Transverse colon (tissue), 4 donors: ENCODE measurements around the gene HIP1R. TPM values are rescaled to one million over a fixed set of nuclear protein-coding genes. Genes with fewer than 3 reads are reported as not detected.

Experiments used
- DNase-seq: peaks from one replicate; pipeline ENCODE4 v3.0.0-alpha.2; 2019
- H3K27ac ChIP-seq, 4 donors: fragments of 200-600 bp; sonication (generic); 2 replicates each; pipeline ENCODE4 v1.5.1; 2016 to 2018; ENCODE audit warnings: inconsistent platforms in 4 of 4
- H3K27me3 ChIP-seq: fragments of 200-600 bp; sonication (generic); 2 replicates; pipeline ENCODE4 v1.5.1; 2017; ENCODE audit warnings: inconsistent platforms
- H3K36me3 ChIP-seq, 4 donors: fragments of 200-600 bp; sonication (generic); 2 replicates each; pipeline ENCODE4 v1.5.1; 2017 to 2019; ENCODE audit warnings: inconsistent platforms in 4 of 4
- H3K4me1 ChIP-seq, 4 donors: fragments of 200-600 bp; sonication (generic); 2 replicates each; pipeline ENCODE4 v1.5.1; 2017 to 2020; ENCODE audit warnings: inconsistent platforms in 4 of 4
- H3K4me3 ChIP-seq, 4 donors: fragments of 200-600 bp; sonication (generic); 1 replicate in 1 of 4; 2 replicates in 3 of 4; pipeline versions ENCODE4 v1.5.1 to v1.6.1; 2017 to 2019; ENCODE audit warnings: inconsistent platforms in 4 of 4
- H3K9me3 ChIP-seq, 2 donors: fragments of 200-600 bp; sonication (generic); 2 replicates each; pipeline ENCODE4 v1.5.1; 2017 to 2019; ENCODE audit warnings: inconsistent platforms in 2 of 2
- EP300 ChIP-seq: sonication (generic); formaldehyde crosslinking; IDR thresholded peaks from one replicate; pipeline ENCODE4 v1.6.1; 2017; ENCODE audit warnings: antibody characterized with exemption, low read depth
- POLR2A ChIP-seq: fragments of 450-650 bp; IDR thresholded peaks from one replicate; pipeline ENCODE4 v1.6.1; 2016; ENCODE audit warnings: antibody characterized with exemption, mild to moderate bottlenecking, moderate library complexity
- POLR2AphosphoS5 ChIP-seq, 3 donors: sonication (generic); formaldehyde crosslinking; IDR thresholded peaks; one replicate each; pipeline ENCODE4 v1.6.1; 2016; ENCODE audit warnings: antibody characterized with exemption in 3 of 3
- WGBS, 2 donors: methylation state at CpG; one replicate each; pipeline ENCODE4 v1.1.5; 2018; ENCODE audit warnings: low coverage in 1 of 2; 5-methylcytosine and 5-hydroxymethylcytosine counted together
- in situ Hi-C, 4 donors: fragments of 200-750 bp; cut with MboI; loops; one replicate each; pipeline versions ENCODE4 v1.15.0 to v1.15.1; 2017; ENCODE audit warnings: low sequenced_read_pairs in 3 of 4, low pct_ligation_motif_present in 1 of 4, low pct_unique_long_range_greater_than_20kb in 1 of 4
- intact Hi-C: fragments of 100-400 bp; cut with DNase I; formaldehyde crosslinking; loops from one replicate; pipeline ENCODE4 v1.15.1; 2023; ENCODE audit warnings: low total_unique reads
- total RNA-seq, 4 donors: library from RNA; depleted of rRNA; stranded (reverse); fragments of >200 nt; gene quantifications; one replicate each; pipeline ENCODE4 v1.1.0, GENCODE V29; 2016
- TF ChIP-seq, protein P1 (sequence below), 5 experiments: fragments of 200-600 bp in 3 of 5; fragments of 450-650 bp in 2 of 5; sonication (generic) in 3 of 5; IDR thresholded peaks; 1 replicate in 2 of 5; 2 replicates in 3 of 5; pipeline ENCODE4 v1.5.1; 2016 to 2017; ENCODE audit warnings: antibody characterized with exemption in 5 of 5, inconsistent platforms in 3 of 5, mild to moderate bottlenecking in 2 of 5, moderate library complexity in 1 of 5

The HIP1R gene
- total RNA-seq, 4 donors from 2014 or later = 72.4 to 459 (median 146) TPM

DNA sequence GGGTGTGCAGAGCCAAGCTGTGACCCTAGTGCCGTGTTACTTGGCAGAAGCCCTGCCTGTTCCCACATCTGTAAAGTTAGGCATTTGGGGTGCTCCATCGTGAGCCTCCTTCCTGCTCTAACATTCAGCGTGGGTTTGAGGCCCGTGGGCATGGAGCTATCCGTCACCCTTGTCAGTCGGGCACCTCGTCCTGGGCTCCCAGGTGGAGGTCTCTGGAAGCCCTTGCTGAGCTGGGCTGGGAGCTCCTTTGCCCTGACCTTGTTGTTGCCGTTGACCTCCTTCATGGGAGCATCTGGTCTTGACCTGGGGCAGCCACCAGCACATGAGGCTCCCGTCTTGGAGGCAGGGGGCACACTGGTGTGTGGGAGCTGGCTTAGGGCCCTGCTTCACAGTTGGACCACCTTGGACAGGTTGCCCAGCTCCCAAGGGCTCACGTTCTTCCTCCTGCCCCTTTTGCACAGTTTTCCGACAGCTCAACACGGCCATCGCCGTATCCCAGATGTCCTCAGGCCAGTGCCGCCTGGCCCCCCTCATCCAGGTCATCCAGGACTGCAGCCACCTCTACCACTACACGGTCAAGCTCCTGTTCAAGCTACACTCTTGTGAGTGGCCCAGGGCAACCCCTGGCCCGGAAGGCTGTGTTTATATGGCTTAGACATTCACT lies 18.5 kb downstream of the HIP1R start:
- Histone ChIP-seq H3K36me3 (no peaks in the 10 kb centered on the region), H3K9me3 (no peaks in the 10 kb centered on the region), H3K27me3 (no peaks in the 10 kb centered on the region), H3K4me3 (no peak overlapping the region), H3K27ac (no peak overlapping the region), H3K4me1 (peaks cover 0 to 2% (median 0%) of the 10 kb centered on the region in 4 donors)
- WGBS, 2 donors = 90 to 100% methylated on average over 2 to 17 of the region's 17 CpGs
- intact Hi-C loops = no loop called here
- in situ Hi-C loops = loop anchor here in 2 of 4 donors (25.0 kb wide), 1 partner anchor 384 kb away; the partner anchor contains the start of genes MPHOSPH9 (in 2 of the 2) and MTRFR (in 2 of the 2)
- TF ChIP-seq EP300 (no peak), POLR2A (no peak)
- TF ChIP-seq, protein P1, sequence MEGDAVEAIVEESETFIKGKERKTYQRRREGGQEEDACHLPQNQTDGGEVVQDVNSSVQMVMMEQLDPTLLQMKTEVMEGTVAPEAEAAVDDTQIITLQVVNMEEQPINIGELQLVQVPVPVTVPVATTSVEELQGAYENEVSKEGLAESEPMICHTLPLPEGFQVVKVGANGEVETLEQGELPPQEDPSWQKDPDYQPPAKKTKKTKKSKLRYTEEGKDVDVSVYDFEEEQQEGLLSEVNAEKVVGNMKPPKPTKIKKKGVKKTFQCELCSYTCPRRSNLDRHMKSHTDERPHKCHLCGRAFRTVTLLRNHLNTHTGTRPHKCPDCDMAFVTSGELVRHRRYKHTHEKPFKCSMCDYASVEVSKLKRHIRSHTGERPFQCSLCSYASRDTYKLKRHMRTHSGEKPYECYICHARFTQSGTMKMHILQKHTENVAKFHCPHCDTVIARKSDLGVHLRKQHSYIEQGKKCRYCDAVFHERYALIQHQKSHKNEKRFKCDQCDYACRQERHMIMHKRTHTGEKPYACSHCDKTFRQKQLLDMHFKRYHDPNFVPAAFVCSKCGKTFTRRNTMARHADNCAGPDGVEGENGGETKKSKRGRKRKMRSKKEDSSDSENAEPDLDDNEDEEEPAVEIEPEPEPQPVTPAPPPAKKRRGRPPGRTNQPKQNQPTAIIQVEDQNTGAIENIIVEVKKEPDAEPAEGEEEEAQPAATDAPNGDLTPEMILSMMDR (IDR thresholded peaks at IDR 0.05) = no peak
- DNase-seq = no peak

DNA sequence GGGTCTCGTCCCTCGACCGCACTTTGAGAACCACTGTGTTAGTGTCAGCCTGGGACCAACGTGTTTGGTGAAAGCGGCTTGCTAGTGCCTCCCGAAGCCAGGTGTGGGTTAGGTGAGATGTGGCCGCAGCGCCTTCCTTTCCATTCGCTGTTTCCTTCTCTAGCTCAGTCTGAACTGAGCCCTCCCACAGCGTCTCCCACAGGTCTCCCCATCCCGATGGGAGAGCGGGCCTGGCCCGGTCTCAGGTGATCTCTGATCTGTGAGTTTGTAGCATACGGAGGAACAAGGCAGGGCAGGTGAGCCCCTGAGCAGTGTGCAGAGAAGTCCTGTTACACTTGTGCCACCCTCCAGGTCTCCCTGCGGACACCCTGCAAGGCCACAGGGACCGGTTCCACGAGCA lies 19.3 kb downstream of the HIP1R start:
- no peak overlapping the region for H3K27ac ChIP-seq
- peaks cover 0 to 2% (median 0%) of the 10 kb centered on the region in 4 donors for H3K4me1 ChIP-seq
- WGBS, 2 donors = 91% methylated on average over 17 of the region's 17 CpGs; no CpG with 5 or more reads in 1 of the 2 donors
- no peaks in the 10 kb centered on the region for H3K9me3 ChIP-seq
- in situ Hi-C loops (loop anchor here in 2 of 4 donors (25.0 kb wide), 1 partner anchor 383 kb away; the partner anchor contains the start of genes MPHOSPH9 (in 2 of the 2) and MTRFR (in 2 of the 2)), intact Hi-C loops (no loop called here)
- H3K4me3 ChIP-seq = no peak overlapping the region
- DNase-seq = no peak
- no peaks in the 10 kb centered on the region for H3K27me3 ChIP-seq
- TF ChIP-seq, protein P1 (IDR thresholded peaks at IDR 0.05) = no peak
- H3K36me3 ChIP-seq = no peaks in the 10 kb centered on the region

DNA sequence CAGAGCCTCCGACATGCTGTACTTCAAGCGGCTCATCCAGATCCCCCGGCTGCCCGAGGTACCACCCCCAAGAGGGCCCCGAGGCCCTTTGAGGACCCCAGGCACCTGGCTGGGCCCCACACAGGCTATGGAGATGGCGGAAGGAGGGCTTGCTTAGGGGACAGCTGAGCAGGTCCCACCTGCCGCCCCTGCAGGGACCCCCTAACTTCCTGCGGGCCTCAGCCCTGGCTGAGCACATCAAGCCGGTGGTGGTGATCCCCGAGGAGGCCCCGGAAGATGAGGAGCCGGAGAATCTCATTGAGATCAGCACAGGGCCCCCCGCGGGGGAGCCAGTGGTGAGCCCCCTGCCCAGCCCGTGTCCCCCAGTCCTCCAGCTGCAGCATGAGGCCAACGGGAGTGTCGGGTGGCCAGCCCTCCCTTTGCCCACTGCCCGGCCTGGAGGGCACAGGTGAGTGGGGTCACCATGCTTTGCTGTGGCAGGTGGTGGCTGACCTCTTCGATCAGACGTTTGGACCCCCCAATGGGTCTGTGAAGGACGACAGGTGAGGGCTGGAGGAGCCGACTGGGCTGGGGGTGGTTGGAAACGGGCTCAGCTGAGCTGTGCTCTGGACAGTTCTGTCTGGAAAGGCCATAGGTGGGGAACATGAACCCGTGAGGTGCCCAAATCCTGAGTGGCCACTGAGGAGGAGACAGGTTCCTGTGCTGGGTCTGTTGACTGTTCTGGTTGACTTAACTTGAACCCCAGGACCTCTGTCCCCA lies 20.0 kb downstream of the HIP1R start:
- Histone ChIP-seq H3K27me3 (no peaks in the 10 kb centered on the region), H3K9me3 (no peaks in the 10 kb centered on the region), H3K4me3 (no peak overlapping the region), H3K36me3 (no peaks in the 10 kb centered on the region), H3K27ac (no peak overlapping the region), H3K4me1 (peaks cover 0 to 4% (median 2%) of the 10 kb centered on the region in 4 donors)
- WGBS, 2 donors = 93% methylated on average over 22 of the region's 24 CpGs; no CpG with 5 or more reads in 1 of the 2 donors
- TF ChIP-seq EP300 = no peak
- intact Hi-C loops (no loop called here), in situ Hi-C loops (loop anchor here in 2 of 4 donors (5.0 to 25.0 kb wide), 2 partner anchors 97 to 382 kb away; partner anchors contain the start of genes MPHOSPH9 (in 2 of the 2) and MTRFR (in 2 of the 2))
- DNase-seq = no peak

DNA sequence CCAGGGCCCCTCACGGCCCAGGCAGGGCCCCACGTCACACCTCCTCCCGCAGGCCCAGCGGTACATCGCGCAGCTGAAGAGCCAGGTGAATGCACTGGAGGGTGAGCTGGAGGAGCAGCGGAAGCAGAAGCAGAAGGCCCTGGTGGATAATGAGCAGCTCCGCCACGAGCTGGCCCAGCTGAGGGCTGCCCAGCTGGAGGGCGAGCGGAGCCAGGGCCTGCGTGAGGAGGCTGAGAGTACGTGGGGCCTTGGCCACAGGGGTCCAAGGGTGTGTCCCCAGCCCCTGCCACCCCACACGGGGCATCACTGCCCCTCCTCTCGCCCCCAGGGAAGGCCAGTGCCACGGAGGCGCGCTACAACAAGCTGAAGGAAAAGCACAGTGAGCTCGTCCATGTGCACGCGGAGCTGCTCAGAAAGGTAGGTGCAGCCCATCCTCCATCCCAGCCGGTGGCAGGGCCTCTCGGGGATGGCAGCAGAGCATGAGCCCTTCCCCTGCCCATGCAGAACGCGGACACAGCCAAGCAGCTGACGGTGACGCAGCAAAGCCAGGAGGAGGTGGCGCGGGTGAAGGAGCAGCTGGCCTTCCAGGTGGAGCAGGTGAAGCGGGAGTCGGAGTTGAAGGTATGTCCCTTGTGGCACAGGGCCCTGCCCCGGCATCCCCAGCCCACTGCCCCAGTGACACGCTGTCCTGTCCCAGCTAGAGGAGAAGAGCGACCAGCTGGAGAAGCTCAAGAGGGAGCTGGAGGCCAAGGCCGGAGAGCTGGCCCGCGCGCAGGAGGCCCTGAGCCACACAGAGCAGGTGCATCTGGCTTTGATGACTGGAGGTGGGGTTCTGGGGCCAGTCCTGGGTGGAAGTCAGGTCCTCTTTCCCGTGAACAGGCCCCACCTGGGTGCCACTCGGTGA lies 20.9 kb downstream of the HIP1R start:
- in situ Hi-C loops (loop anchor here in 2 of 4 donors (5.0 to 25.0 kb wide), 2 partner anchors 96 to 381 kb away; partner anchors contain the start of genes MPHOSPH9 (in 2 of the 2) and MTRFR (in 2 of the 2)), intact Hi-C loops (no loop called here)
- TF ChIP-seq, protein P1 (IDR thresholded peaks at IDR 0.05) = no peak
- TF ChIP-seq EP300 = no peak
- TF ChIP-seq POLR2AphosphoS5 (IDR thresholded peaks at IDR 0.05) = no peak
- no peak for TF ChIP-seq POLR2A
- Histone ChIP-seq H3K27me3 (no peaks in the 10 kb centered on the region), H3K4me1 (peaks cover 0 to 12% (median 8%) of the 10 kb centered on the region in 4 donors), H3K4me3 (no peak overlapping the region), H3K9me3 (no peaks in the 10 kb centered on the region), H3K36me3 (no peaks in the 10 kb centered on the region), H3K27ac (no peak overlapping the region)
- DNase-seq = no peak
- WGBS, 2 donors = 92% methylated on average over 36 of the region's 40 CpGs; no CpG with 5 or more reads in 1 of the 2 donors
